HCT116 (cell line): ENCODE measurements around the gene BLTP3A. TPM values are rescaled to one million over a fixed set of nuclear protein-coding genes. Genes with fewer than 3 reads are reported as not detected.

Source experiments
- ATAC-seq: fragments of 200-7000 bp; cut with Tn5 transposase; 2 replicates; pipeline ENCODE4 v1.9.1; 2020; ENCODE audit warnings: mild to moderate bottlenecking, moderate library complexity
- BruUV-seq: library from RNA; stranded (reverse); fragments of 400-500 nt; replicated peaks from 2 replicates; lab custom pipeline; 2021; lab: Mats Ljungman, UMichigan
- CTCF ChIA-PET: fragments of 300-600 bp; sonication (Branson Sonifier 250); formaldehyde crosslinking; loops from one replicate; lab custom pipeline; 2021; ENCODE audit warnings: antibody characterized with exemption; lab: Charles Lee
- POLR2A ChIA-PET: fragments of 300-600, 350-600 bp; sonication (Branson Sonifier 250); formaldehyde crosslinking; loops from one replicate; lab custom pipeline; 2021; ENCODE audit warnings: antibody characterized with exemption; lab: Charles Lee
- RAD21 ChIA-PET, 2 experiments: fragments of 300-600 bp; sonication (Branson Sonifier 250); formaldehyde crosslinking; loops; one replicate each; lab custom pipeline; 2023; ENCODE audit warnings: low total read pairs in 2 of 2; ENCODE audit not compliant: uncharacterized antibody in 2 of 2, unreplicated experiment in 2 of 2, low non-redundant PET in 1 of 2; lab: Charles Lee
- DNase-seq: peaks from one replicate; pipeline ENCODE4 v3.0.0-alpha.2; 2010; ENCODE audit warnings: low read depth, low spot score
- H2AFZ ChIP-seq: fragments of 200-600 bp; shearing (Covaris generic), sonication (generic); 2 replicates; pipeline ENCODE4 v1.6.1; 2017; ENCODE audit warnings: low read depth, mixed run types, mixed read lengths, antibody characterized with exemption, low read length; ENCODE audit not compliant: poor library complexity, severe bottlenecking
- H3K27ac ChIP-seq: 2 replicates; pipeline ENCODE4 v1.5.1; 2012; ENCODE audit warnings: low read depth, low read length
- H3K27me3 ChIP-seq: fragments of 200-600 bp; sonication (generic); 2 replicates; pipeline ENCODE4 v1.6.1; 2016; ENCODE audit warnings: mixed run types, low read length, mixed read lengths; ENCODE audit not compliant: insufficient read depth
- H3K36me3 ChIP-seq, 2 experiments: fragments of 200-500 bp in 1 of 2; fragments of 200-600 bp in 1 of 2; sonication (Bioruptor generic) in 1 of 2; sonication (generic) in 1 of 2; 2 replicates each; pipeline versions ENCODE4 v1.5.1 to v1.6.1; 2014 to 2016; ENCODE audit warnings: low read length in 2 of 2, inconsistent platforms in 1 of 2, mixed read lengths in 1 of 2, mixed run types in 1 of 2; ENCODE audit not compliant: insufficient read depth in 2 of 2, control insufficient read depth in 1 of 2
- H3K4me1 ChIP-seq, 2 experiments: fragments of 200-600 bp in 1 of 2; sonication (generic) in 1 of 2; 2 replicates each; pipeline versions ENCODE4 v1.5.1 to v1.6.1; 2012 to 2017; ENCODE audit warnings: low read length in 2 of 2, inconsistent platforms in 1 of 2, mild to moderate bottlenecking in 1 of 2, mixed read lengths in 1 of 2, mixed run types in 1 of 2, moderate library complexity in 1 of 2; ENCODE audit not compliant: insufficient read depth in 2 of 2, control insufficient read depth in 1 of 2
- H3K4me2 ChIP-seq: fragments of 200-600 bp; sonication (generic); 2 replicates; pipeline ENCODE4 v1.6.1; 2017; ENCODE audit warnings: mixed run types, low read length, mixed read lengths
- H3K4me3 ChIP-seq, 2 experiments: fragments of 200-600 bp in 1 of 2; sonication (generic) in 1 of 2; replicated peaks in 1 of 2; 2 replicates each; pipeline ENCODE4 v1.5.1; 2011 to 2016; ENCODE audit warnings: low read length in 2 of 2, control low read depth in 1 of 2, low read depth in 1 of 2, mild to moderate bottlenecking in 1 of 2, mixed read lengths in 1 of 2, mixed run types in 1 of 2
- H3K79me2 ChIP-seq: fragments of 200-600 bp; sonication (generic); 2 replicates; pipeline ENCODE4 v1.6.1; 2017; ENCODE audit warnings: mild to moderate bottlenecking, mixed run types, low read length, moderate library complexity, mixed read lengths; ENCODE audit not compliant: insufficient read depth
- H3K9ac ChIP-seq: fragments of 200-600 bp; sonication (generic); 2 replicates; pipeline ENCODE4 v1.6.1; 2016; ENCODE audit warnings: low read length, mixed read lengths
- H3K9me2 ChIP-seq: fragments of 200-600 bp; sonication (generic), shearing (Covaris generic); 2 replicates; pipeline ENCODE4 v1.6.1; 2017; ENCODE audit warnings: mixed run types, mild to moderate bottlenecking, moderate library complexity; ENCODE audit not compliant: insufficient read depth
- H3K9me3 ChIP-seq, 2 experiments: fragments of 200-500 bp in 1 of 2; fragments of 200-600 bp in 1 of 2; sonication (Bioruptor generic) in 1 of 2; sonication (generic) in 1 of 2; 2 replicates each; pipeline ENCODE4 v1.6.1; 2014 to 2017; ENCODE audit warnings: low read length in 2 of 2, mixed read lengths in 2 of 2, inconsistent platforms in 1 of 2, low read depth in 1 of 2, mild to moderate bottlenecking in 1 of 2, mixed run types in 1 of 2, moderate library complexity in 1 of 2; ENCODE audit not compliant: control insufficient read depth in 1 of 2, insufficient read depth in 1 of 2
- H4K20me1 ChIP-seq: fragments of 200-600 bp; sonication (generic), shearing (Covaris generic); 2 replicates; pipeline ENCODE4 v1.6.1; 2017; ENCODE audit warnings: mixed run types, mild to moderate bottlenecking, moderate library complexity; ENCODE audit not compliant: insufficient read depth
- CEBPB ChIP-seq: IDR thresholded peaks from 2 replicates; pipeline ENCODE4 v1.6.1; 2012; ENCODE audit warnings: low read depth
- ELF1 ChIP-seq: IDR thresholded peaks from 2 replicates; pipeline ENCODE4 v1.6.1; 2012; ENCODE audit warnings: low read depth, borderline replicate concordance
- FOSL1 ChIP-seq: IDR thresholded peaks from 2 replicates; pipeline ENCODE4 v1.6.1; 2012; ENCODE audit warnings: low read depth
- JUND ChIP-seq: IDR thresholded peaks from 2 replicates; pipeline ENCODE4 v1.6.1; 2012
- POLR2A ChIP-seq: IDR thresholded peaks from 2 replicates; pipeline ENCODE4 v1.7.0; 2011; ENCODE audit warnings: borderline replicate concordance; ENCODE audit not compliant: insufficient read depth, insufficient read length; ENCODE audit errors: extremely low read depth
- POLR2AphosphoS5 ChIP-seq: IDR thresholded peaks from 2 replicates; pipeline ENCODE4 v1.6.1; 2011; ENCODE audit warnings: mild to moderate bottlenecking, low read depth, low read length, moderate library complexity
- RAD21 ChIP-seq: IDR thresholded peaks from 2 replicates; pipeline ENCODE4 v1.6.1; 2012; ENCODE audit warnings: low read depth, mild to moderate bottlenecking
- SRF ChIP-seq: IDR thresholded peaks from 2 replicates; pipeline ENCODE4 v1.6.1; 2012; ENCODE audit warnings: low read depth
- YY1 ChIP-seq: IDR thresholded peaks from 2 replicates; pipeline ENCODE4 v1.6.1; 2011; ENCODE audit warnings: low read length, low read depth, moderate library complexity, mild to moderate bottlenecking; ENCODE audit not compliant: insufficient replicate concordance; ENCODE audit errors: extremely low read depth
- ZFX ChIP-seq: fragments of 450-650 bp; IDR thresholded peaks from 2 replicates; pipeline ENCODE4 v1.6.1; 2017
- ZNF274 ChIP-seq: fragments of 200-500 bp; sonication (Bioruptor generic); IDR thresholded peaks from 2 replicates; pipeline ENCODE4 v1.6.1; 2014; ENCODE audit warnings: mild to moderate bottlenecking, low read depth, low read length, inconsistent platforms
- intact Hi-C: fragments of 100-400 bp; cut with micrococcal nuclease; formaldehyde crosslinking; loops from 2 replicates; pipeline ENCODE4 v1.10.0; 2022
- total RNA-seq: library from RNA; stranded (reverse); gene quantifications from one replicate; pipeline ENCODE4 v1.2.1, GENCODE V29; 2021; ENCODE audit not compliant: unreplicated experiment
- TF ChIP-seq, protein P1 (sequence below), 3 experiments: fragments of 200-600 bp in 1 of 3; sonication (generic) in 1 of 3; IDR thresholded peaks in 2 of 3; conservative IDR thresholded peaks in 1 of 3; 2 replicates each; pipeline ENCODE4 v1.5.1; 2012 to 2017; ENCODE audit warnings: low read depth in 2 of 3, low read length in 2 of 3, antibody characterized with exemption in 1 of 3, borderline replicate concordance in 1 of 3, control low read depth in 1 of 3, mild to moderate bottlenecking in 1 of 3, mixed read lengths in 1 of 3, mixed run types in 1 of 3, moderate library complexity in 1 of 3; ENCODE audit not compliant: insufficient read depth in 1 of 3
- TF ChIP-seq, protein P2 (sequence below): IDR thresholded peaks from 2 replicates; pipeline ENCODE4 v1.6.1; 2011; ENCODE audit warnings: mild to moderate bottlenecking, low read length, moderate library complexity; ENCODE audit not compliant: insufficient replicate concordance; ENCODE audit errors: extremely low read depth
- TF ChIP-seq, protein P3 (sequence below): IDR thresholded peaks from 2 replicates; pipeline ENCODE4 v1.6.1; 2012
- TF ChIP-seq, protein P4 (sequence below): IDR thresholded peaks from 2 replicates; pipeline ENCODE4 v1.6.1; 2012

The BLTP3A gene
- total RNA-seq, 1 experiment from 2014 or later, result 21.5 TPM

DNA sequence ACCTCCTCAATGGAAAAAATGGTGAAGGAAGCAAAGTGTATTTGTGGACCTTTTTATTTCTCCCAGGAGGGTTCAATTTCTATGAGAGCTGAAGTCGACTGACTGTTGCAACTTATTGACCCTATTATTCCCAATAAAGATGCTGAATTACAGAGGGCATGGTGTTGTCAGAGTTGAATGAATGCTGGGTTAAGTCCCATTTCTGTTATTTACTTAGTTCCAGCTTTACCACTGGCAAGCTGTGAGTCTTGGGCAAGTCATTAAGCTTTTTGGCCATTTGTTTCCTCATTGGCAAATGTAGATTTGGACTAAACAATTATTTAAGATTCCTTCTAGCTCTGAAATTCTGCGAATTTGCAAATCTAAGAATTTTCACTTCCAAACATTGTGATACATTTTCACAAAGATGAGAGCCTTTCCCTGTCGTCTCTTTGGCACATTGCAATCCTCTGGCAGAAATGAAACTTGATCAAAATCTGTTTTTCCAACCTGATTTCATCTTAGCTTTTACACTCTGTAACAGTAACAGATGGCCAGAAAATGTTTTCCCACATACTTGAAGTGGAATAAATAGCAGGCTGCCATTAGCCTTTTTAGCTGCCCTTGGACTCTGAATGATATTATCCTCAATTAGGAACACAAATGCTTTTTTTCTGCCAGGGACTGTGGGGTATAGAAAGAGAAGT, 21.3 kb downstream of the BLTP3A start:
- intact Hi-C loops, result loop anchor here (5.0 kb wide), 1 partner anchor 351 kb away; no protein-coding TSS in a partner anchor
- Histone ChIP-seq H3K4me1 (peaks cover 16 to 32% of the 10 kb centered on the region in 2 experiments), H3K4me3 (no peak overlapping the region), H3K9ac (no peak overlapping the region), H4K20me1 (no peaks in the 10 kb centered on the region; the same call in 1 of the 2 replicates), H3K9me2 (no peaks in the 10 kb centered on the region)
- POLR2A ChIA-PET, result interaction anchor here (0.6 kb wide), 1 partner anchor 897 kb away, joined by 3 read pairs; no protein-coding TSS in a partner anchor
- no peak for DNase-seq
- no peak for TF ChIP-seq JUND
- TF ChIP-seq, all 23 proteins: peak for 0
- ChIA-PET RAD21 (no interaction called here), CTCF (no interaction called here)
- no peaks in the 10 kb centered on the region for H3K27me3 ChIP-seq
- no peak for ATAC-seq
- H3K27ac ChIP-seq, result no peak overlapping the region
- H2AFZ ChIP-seq, result no peak overlapping the region
- no peak overlapping the region for H3K4me2 ChIP-seq
- BruUV-seq, result no TSS peak
- H3K9me3 ChIP-seq, result no peaks in the 10 kb centered on the region
- H3K79me2 ChIP-seq, result peaks cover 67% of the 10 kb centered on the region
- no peaks in the 10 kb centered on the region for H3K36me3 ChIP-seq

DNA sequence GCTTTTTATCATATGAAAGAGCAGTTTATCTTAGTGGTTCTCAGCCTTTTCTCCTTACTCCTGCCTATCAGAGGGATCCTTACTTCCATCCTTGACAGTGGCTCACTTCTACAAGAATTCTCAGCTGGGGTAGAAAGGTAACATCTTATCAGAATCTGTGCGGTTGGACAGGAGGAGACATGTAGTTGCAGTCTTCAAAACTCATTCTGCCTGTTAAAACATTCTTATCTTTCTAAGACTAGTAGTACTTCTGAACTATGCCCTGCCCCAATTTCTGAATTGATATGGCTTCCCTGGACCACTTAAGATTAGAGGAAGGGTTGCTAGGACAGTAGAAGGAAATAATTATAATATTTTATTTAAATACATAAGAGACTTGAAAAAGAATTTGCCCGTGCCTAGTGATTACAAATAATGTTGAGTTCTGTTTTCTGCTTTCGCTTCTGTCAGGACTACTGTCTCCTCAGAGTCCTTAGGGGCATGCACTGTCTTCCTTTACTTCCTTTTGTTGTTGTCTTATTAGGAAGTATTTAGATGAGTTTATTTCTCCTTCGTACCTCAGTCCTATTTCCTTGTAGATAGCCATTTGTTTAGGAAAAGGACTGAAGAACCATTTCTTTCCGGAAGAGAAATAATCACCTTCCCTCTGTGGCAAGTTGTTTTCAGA, 24.9 kb downstream of the BLTP3A start:
- no peak overlapping the region for H3K27ac ChIP-seq
- BruUV-seq, result no TSS peak
- POLR2A ChIA-PET, result no interaction called here
- no peaks in the 10 kb centered on the region for H3K27me3 ChIP-seq
- intact Hi-C loops, result no loop called here
- peaks cover 69% of the 10 kb centered on the region for H3K79me2 ChIP-seq
- H3K9ac ChIP-seq, result no peak overlapping the region
- H3K36me3 ChIP-seq, result no peaks in the 10 kb centered on the region
- H3K4me2 ChIP-seq, result no peak overlapping the region
- RAD21 ChIA-PET, result no interaction called here
- DNase-seq (no peak), ATAC-seq (no peak)
- H3K4me1 ChIP-seq, result peaks cover 0 to under 1% of the 10 kb centered on the region in 2 experiments; a peak in 1 of 4 replicates
- TF ChIP-seq SRF, result no peak
- no peak for TF ChIP-seq RAD21
- TF ChIP-seq POLR2A, result no peak
- TF ChIP-seq YY1, result no peak
- TF ChIP-seq, protein P1, sequence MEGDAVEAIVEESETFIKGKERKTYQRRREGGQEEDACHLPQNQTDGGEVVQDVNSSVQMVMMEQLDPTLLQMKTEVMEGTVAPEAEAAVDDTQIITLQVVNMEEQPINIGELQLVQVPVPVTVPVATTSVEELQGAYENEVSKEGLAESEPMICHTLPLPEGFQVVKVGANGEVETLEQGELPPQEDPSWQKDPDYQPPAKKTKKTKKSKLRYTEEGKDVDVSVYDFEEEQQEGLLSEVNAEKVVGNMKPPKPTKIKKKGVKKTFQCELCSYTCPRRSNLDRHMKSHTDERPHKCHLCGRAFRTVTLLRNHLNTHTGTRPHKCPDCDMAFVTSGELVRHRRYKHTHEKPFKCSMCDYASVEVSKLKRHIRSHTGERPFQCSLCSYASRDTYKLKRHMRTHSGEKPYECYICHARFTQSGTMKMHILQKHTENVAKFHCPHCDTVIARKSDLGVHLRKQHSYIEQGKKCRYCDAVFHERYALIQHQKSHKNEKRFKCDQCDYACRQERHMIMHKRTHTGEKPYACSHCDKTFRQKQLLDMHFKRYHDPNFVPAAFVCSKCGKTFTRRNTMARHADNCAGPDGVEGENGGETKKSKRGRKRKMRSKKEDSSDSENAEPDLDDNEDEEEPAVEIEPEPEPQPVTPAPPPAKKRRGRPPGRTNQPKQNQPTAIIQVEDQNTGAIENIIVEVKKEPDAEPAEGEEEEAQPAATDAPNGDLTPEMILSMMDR (IDR thresholded peaks at IDR 0.05 in 2 of 3, conservative IDR thresholded peaks at IDR 0.05 in 1 of 3; ENCODE audit: borderline replicate concordance in 1 of 3, insufficient read depth in 1 of 3, low read depth in 2 of 3, low read length in 2 of 3), result no peak
- TF ChIP-seq, protein P2, sequence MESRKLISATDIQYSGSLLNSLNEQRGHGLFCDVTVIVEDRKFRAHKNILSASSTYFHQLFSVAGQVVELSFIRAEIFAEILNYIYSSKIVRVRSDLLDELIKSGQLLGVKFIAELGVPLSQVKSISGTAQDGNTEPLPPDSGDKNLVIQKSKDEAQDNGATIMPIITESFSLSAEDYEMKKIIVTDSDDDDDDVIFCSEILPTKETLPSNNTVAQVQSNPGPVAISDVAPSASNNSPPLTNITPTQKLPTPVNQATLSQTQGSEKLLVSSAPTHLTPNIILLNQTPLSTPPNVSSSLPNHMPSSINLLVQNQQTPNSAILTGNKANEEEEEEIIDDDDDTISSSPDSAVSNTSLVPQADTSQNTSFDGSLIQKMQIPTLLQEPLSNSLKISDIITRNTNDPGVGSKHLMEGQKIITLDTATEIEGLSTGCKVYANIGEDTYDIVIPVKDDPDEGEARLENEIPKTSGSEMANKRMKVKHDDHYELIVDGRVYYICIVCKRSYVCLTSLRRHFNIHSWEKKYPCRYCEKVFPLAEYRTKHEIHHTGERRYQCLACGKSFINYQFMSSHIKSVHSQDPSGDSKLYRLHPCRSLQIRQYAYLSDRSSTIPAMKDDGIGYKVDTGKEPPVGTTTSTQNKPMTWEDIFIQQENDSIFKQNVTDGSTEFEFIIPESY, result no peak
- TF ChIP-seq CEBPB, result no peak
- TF ChIP-seq, protein P3, sequence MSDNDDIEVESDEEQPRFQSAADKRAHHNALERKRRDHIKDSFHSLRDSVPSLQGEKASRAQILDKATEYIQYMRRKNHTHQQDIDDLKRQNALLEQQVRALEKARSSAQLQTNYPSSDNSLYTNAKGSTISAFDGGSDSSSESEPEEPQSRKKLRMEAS, result no peak
- no peak for TF ChIP-seq ZFX
- TF ChIP-seq ZNF274, result no peak
- no peak for TF ChIP-seq FOSL1
- TF ChIP-seq, protein P4, sequence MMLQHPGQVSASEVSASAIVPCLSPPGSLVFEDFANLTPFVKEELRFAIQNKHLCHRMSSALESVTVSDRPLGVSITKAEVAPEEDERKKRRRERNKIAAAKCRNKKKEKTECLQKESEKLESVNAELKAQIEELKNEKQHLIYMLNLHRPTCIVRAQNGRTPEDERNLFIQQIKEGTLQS, result no peak
- no peak for TF ChIP-seq ELF1
- TF ChIP-seq JUND, result no peak
- no peak for TF ChIP-seq POLR2AphosphoS5
- H3K9me2 ChIP-seq, result no peaks in the 10 kb centered on the region
- no peak overlapping the region for H2AFZ ChIP-seq
- CTCF ChIA-PET, result no interaction called here
- H3K9me3 ChIP-seq, result no peaks in the 10 kb centered on the region
- no peak overlapping the region for H3K4me3 ChIP-seq
- H4K20me1 ChIP-seq, result no peaks in the 10 kb centered on the region; the same call in 1 of the 2 replicates
